ENCODE measurements around the gene PATJ. TPM values are rescaled to one million over a fixed set of nuclear protein-coding genes. Genes with fewer than 3 reads are reported as not detected.
"Not testable (repeated sequence)": the region's sequence is repeated elsewhere in the genome, so short reads cannot be mapped to it uniquely, and the experiment has no call there.

Gene PATJ
- total and polyA plus RNA-seq, 2 experiments from 2014 or later: 20.0 to 44.8 TPM

DNA sequence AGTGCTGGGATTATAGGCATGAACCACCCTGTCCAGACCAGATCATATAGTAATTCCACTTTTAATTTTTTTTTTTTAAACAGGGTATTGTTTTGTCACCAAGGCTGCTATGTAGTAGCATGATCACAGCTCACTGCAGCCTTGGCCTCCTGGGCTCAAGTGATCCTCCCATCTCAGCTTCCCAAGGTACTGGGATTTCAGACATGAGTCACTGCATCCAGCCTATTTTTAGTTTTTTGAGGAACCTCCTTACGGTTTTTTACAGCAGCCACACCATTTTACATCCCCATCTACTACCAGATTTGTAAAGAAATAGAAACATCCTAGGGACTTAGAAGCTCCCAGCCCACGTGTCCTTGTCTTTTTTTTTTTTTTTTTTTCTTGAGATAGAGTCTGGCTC is 476.3 kb downstream of the PATJ start:
- H4K20me1 ChIP-seq (ENCODE audit: insufficient read depth, poor library complexity, severe bottlenecking): no peaks in the 10 kb centered on the region
- H3K27me3 ChIP-seq: no peaks in the 10 kb centered on the region
- H3K4me1 ChIP-seq (ENCODE audit: insufficient read depth): no peaks in the 10 kb centered on the region
- no peaks in the 10 kb centered on the region for H3K9me2 ChIP-seq (replicated peaks; ENCODE audit: insufficient read depth)
- no peak overlapping the region for H2AFZ ChIP-seq
- H3K27ac ChIP-seq: no peak overlapping the region
- TF ChIP-seq, protein P1, sequence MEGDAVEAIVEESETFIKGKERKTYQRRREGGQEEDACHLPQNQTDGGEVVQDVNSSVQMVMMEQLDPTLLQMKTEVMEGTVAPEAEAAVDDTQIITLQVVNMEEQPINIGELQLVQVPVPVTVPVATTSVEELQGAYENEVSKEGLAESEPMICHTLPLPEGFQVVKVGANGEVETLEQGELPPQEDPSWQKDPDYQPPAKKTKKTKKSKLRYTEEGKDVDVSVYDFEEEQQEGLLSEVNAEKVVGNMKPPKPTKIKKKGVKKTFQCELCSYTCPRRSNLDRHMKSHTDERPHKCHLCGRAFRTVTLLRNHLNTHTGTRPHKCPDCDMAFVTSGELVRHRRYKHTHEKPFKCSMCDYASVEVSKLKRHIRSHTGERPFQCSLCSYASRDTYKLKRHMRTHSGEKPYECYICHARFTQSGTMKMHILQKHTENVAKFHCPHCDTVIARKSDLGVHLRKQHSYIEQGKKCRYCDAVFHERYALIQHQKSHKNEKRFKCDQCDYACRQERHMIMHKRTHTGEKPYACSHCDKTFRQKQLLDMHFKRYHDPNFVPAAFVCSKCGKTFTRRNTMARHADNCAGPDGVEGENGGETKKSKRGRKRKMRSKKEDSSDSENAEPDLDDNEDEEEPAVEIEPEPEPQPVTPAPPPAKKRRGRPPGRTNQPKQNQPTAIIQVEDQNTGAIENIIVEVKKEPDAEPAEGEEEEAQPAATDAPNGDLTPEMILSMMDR (IDR thresholded peaks at IDR 0.05; ENCODE audit: poor library complexity): no peak
- no peak for TF ChIP-seq EZH2phosphoT487 (IDR thresholded peaks at IDR 0.05; ENCODE audit: low read depth, severe bottlenecking, unreplicated experiment)
- TF ChIP-seq EZH2 (IDR thresholded peaks at IDR 0.05; ENCODE audit: borderline replicate concordance): no peak
- no peak for DNase-seq (ENCODE audit: low spot score)
- H3K4me3 ChIP-seq: no peak overlapping the region
- H3K36me3 ChIP-seq (replicated peaks; ENCODE audit: insufficient read depth, low read depth): no peaks in the 10 kb centered on the region
- 88% methylated on average over 2 of the region's 2 CpGs for WGBS (ENCODE audit: low lambda C conversion rate, missing lambda C conversion rate)
- H3K4me2 ChIP-seq: no peak overlapping the region
- H3K9me3 ChIP-seq (ENCODE audit: low read depth): no peaks in the 10 kb centered on the region
- no peaks in the 10 kb centered on the region for H3K79me2 ChIP-seq

DNA sequence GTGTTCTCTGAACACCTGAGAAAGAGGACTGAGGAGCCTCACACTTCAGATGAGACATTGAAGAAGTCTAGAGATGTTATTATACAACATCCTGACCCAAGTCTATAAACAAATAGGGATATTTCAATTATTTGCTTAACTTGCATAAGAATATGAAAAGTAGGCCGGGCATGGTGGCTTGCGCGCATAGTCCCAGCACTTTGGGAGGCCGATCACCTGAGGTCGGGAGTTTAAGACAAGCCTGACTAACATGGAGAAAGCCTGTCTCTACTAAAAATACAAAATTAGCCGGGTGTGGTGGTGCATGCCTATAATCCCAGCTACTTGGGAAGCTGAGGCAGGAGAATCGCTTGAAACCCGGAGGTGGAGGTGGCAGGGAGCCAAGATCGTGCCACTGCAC is 478.2 kb downstream of the PATJ start:
- not testable (repeated sequence) for H3K36me3 ChIP-seq (replicated peaks; ENCODE audit: insufficient read depth, low read depth); H3K9me3 ChIP-seq (ENCODE audit: low read depth); DNase-seq (ENCODE audit: low spot score); H3K4me3 ChIP-seq; H3K4me1 ChIP-seq (ENCODE audit: insufficient read depth); H3K9me2 ChIP-seq (replicated peaks; ENCODE audit: insufficient read depth); H3K27me3 ChIP-seq; H2AFZ ChIP-seq; H3K79me2 ChIP-seq; H4K20me1 ChIP-seq (ENCODE audit: insufficient read depth, poor library complexity, severe bottlenecking); H3K4me2 ChIP-seq; H3K27ac ChIP-seq
- WGBS (ENCODE audit: low lambda C conversion rate, missing lambda C conversion rate): 83% methylated on average over 9 of the region's 9 CpGs

DNA sequence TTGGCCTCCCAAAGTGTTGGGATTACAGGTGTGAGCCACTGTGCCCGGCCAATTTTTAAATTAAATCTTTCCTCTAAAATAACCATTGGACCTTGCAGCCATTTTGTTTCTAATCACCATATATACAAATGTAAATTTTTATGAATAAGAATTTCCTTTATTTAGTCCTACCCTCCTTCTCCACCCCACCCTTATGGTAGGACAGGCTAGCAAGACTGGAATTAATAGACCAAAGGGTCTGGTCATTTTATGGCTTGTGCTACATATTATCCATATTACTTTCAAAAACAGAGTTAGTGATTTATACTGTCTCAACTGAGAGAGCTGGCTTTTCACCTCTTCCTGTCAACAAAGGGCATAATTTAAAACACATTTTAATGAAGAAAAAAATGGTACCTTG is 478.9 kb downstream of the PATJ start:
- no peak overlapping the region for H3K4me2 ChIP-seq

DNA sequence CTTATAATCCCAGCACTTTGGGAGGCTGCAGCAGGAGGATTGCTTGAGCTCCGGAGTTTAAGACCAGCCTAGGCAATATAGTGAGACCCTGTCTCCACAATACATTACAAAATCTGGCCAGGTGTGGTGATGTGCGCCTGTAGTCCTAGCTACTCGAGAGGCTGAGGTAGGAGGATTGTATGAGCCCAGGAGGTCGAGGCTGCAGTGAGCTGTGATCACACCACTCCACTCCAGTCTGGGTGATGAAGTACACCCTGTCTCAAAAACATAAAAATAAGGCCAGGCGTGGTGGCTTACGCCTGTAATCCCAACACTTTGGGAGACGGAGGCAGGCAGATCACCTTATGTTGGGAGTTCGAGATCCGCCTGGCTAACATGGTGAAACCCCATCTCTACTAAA is 480.0 kb downstream of the PATJ start:
- H3K9me3 ChIP-seq (ENCODE audit: low read depth): no peaks in the 10 kb centered on the region
- no peaks in the 10 kb centered on the region for H3K79me2 ChIP-seq
- no peak for DNase-seq (ENCODE audit: low spot score)
- H3K4me3 ChIP-seq: no peak overlapping the region
- WGBS (ENCODE audit: low lambda C conversion rate, missing lambda C conversion rate): 99% methylated on average over 9 of the region's 9 CpGs
- no peaks in the 10 kb centered on the region for H3K4me1 ChIP-seq (ENCODE audit: insufficient read depth)
- H3K27ac ChIP-seq: no peak overlapping the region
- H3K4me2 ChIP-seq: no peak overlapping the region
- no peak overlapping the region for H2AFZ ChIP-seq
- no peaks in the 10 kb centered on the region for H3K9me2 ChIP-seq (replicated peaks; ENCODE audit: insufficient read depth)
- no peak for TF ChIP-seq EZH2 (IDR thresholded peaks at IDR 0.05; ENCODE audit: borderline replicate concordance)
- TF ChIP-seq, protein P1 (IDR thresholded peaks at IDR 0.05; ENCODE audit: poor library complexity): no peak
- no peak for TF ChIP-seq EZH2phosphoT487 (IDR thresholded peaks at IDR 0.05; ENCODE audit: low read depth, severe bottlenecking, unreplicated experiment)
- no peaks in the 10 kb centered on the region for H4K20me1 ChIP-seq (ENCODE audit: insufficient read depth, poor library complexity, severe bottlenecking)
- no peaks in the 10 kb centered on the region for H3K27me3 ChIP-seq
- no peaks in the 10 kb centered on the region for H3K36me3 ChIP-seq (replicated peaks; ENCODE audit: insufficient read depth, low read depth)

More for the DNA sequence above, 478.9 kb downstream of the PATJ start:
- Histone ChIP-seq H3K27me3 (no peaks in the 10 kb centered on the region), H3K4me1 (ENCODE audit: insufficient read depth) (no peaks in the 10 kb centered on the region), H3K27ac (no peak overlapping the region), H3K79me2 (no peaks in the 10 kb centered on the region), H3K4me3 (no peak overlapping the region), H3K36me3 (replicated peaks; ENCODE audit: insufficient read depth, low read depth) (no peaks in the 10 kb centered on the region), H4K20me1 (ENCODE audit: insufficient read depth, poor library complexity, severe bottlenecking) (no peaks in the 10 kb centered on the region), H3K9me2 (replicated peaks; ENCODE audit: insufficient read depth) (no peaks in the 10 kb centered on the region), H3K9me3 (ENCODE audit: low read depth) (no peaks in the 10 kb centered on the region), H2AFZ (no peak overlapping the region)
- 100% methylated on average over 1 of the region's 1 CpG for WGBS (ENCODE audit: low lambda C conversion rate, missing lambda C conversion rate)
- DNase-seq (ENCODE audit: low spot score): no peak
- no peak for TF ChIP-seq EZH2phosphoT487 (IDR thresholded peaks at IDR 0.05; ENCODE audit: low read depth, severe bottlenecking, unreplicated experiment)
- TF ChIP-seq, protein P1 (IDR thresholded peaks at IDR 0.05; ENCODE audit: poor library complexity): no peak
- no peak for TF ChIP-seq EZH2 (IDR thresholded peaks at IDR 0.05; ENCODE audit: borderline replicate concordance)

All from hepatocyte (in vitro differentiated cells).